ENCODE data around the gene HBG2. TPM values are rescaled to one million over a fixed set of nuclear protein-coding genes. Genes with fewer than 3 reads are reported as not detected.

Gene HBG2
- polyA plus RNA-seq, 1 donor from 2014 or later: not detected

- Histone ChIP-seq H4K20me1 (ENCODE audit: insufficient read depth) (no peaks in the 10 kb centered on the region), H3K27me3 (ENCODE audit: insufficient read depth, low read depth, low read length) (no peaks in the 10 kb centered on the region)
Observed at GRCh38 chr11:5267033-5267563, 12.5 kb upstream of the HBG2 start.

GRCh38 chr11:5266609-5267008 is 12.0 kb upstream of the HBG2 start:
- H3K27ac ChIP-seq (ENCODE audit: low read length): no peak overlapping the region
- TF ChIP-seq TAF1 (IDR thresholded peaks at IDR 0.05; ENCODE audit: low read depth) (no peak), SMC3 (conservative IDR thresholded peaks at IDR 0.05; ENCODE audit: poor library complexity) (no peak), EZH2 (IDR thresholded peaks at IDR 0.05; ENCODE audit: borderline replicate concordance, insufficient read depth, low read length, poor library complexity, severe bottlenecking) (no peak), MXI1 (conservative IDR thresholded peaks at IDR 0.05; ENCODE audit: poor library complexity, severe bottlenecking) (no peak), RAD21 (conservative IDR thresholded peaks at IDR 0.05) (no peak)

More at GRCh38 chr11:5267033-5267563, 12.5 kb upstream of the HBG2 start:
- Histone ChIP-seq H3F3A (ENCODE audit: insufficient read depth, low read length, poor library complexity, severe bottlenecking) (no peaks in the 10 kb centered on the region), H3K9me2 (ENCODE audit: insufficient read depth, low read length) (no peaks in the 10 kb centered on the region), H3K4me3 (ENCODE audit: low read length) (no peak overlapping the region), H3K36me3 (ENCODE audit: insufficient read depth, low read length) (no peaks in the 10 kb centered on the region), H3K79me2 (replicated peaks; ENCODE audit: insufficient read depth, low read length) (no peaks in the 10 kb centered on the region), H2AFZ (ENCODE audit: low read depth, low read length) (no peak overlapping the region), H3K4me2 (ENCODE audit: low read length) (no peak overlapping the region), H3K9me3 (ENCODE audit: low read length) (no peaks in the 10 kb centered on the region), H3K9ac (ENCODE audit: low read length) (no peak overlapping the region), H3K27ac (ENCODE audit: low read length) (no peak overlapping the region)
- TF ChIP-seq MXI1 (conservative IDR thresholded peaks at IDR 0.05; ENCODE audit: poor library complexity, severe bottlenecking) (no peak), EZH2 (IDR thresholded peaks at IDR 0.05; ENCODE audit: borderline replicate concordance, insufficient read depth, low read length, poor library complexity, severe bottlenecking) (no peak), POLR2AphosphoS5 (IDR thresholded peaks at IDR 0.05) (no peak), RAD21 (conservative IDR thresholded peaks at IDR 0.05) (no peak), CTCF (IDR thresholded peaks at IDR 0.05; ENCODE audit: poor library complexity, severe bottlenecking) (no peak), TAF1 (IDR thresholded peaks at IDR 0.05; ENCODE audit: low read depth) (no peak), EP300 (conservative IDR thresholded peaks at IDR 0.05; ENCODE audit: poor library complexity, severe bottlenecking) (no peak), SMC3 (conservative IDR thresholded peaks at IDR 0.05; ENCODE audit: poor library complexity) (no peak), REST (IDR thresholded peaks at IDR 0.05; ENCODE audit: borderline replicate concordance) (no peak)

More at GRCh38 chr11:5266609-5267008, 12.0 kb upstream of the HBG2 start:
- Histone ChIP-seq H4K20me1 (ENCODE audit: insufficient read depth) (no peaks in the 10 kb centered on the region), H3K9me2 (ENCODE audit: insufficient read depth, low read length) (no peaks in the 10 kb centered on the region), H3K36me3 (ENCODE audit: insufficient read depth, low read length) (no peaks in the 10 kb centered on the region), H3K9me3 (ENCODE audit: low read length) (no peaks in the 10 kb centered on the region), H2AFZ (ENCODE audit: low read depth, low read length) (no peak overlapping the region), H3K79me2 (replicated peaks; ENCODE audit: insufficient read depth, low read length) (no peaks in the 10 kb centered on the region), H3F3A (ENCODE audit: insufficient read depth, low read length, poor library complexity, severe bottlenecking) (no peaks in the 10 kb centered on the region), H3K9ac (ENCODE audit: low read length) (no peak overlapping the region), H3K4me2 (ENCODE audit: low read length) (no peak overlapping the region), H3K4me3 (ENCODE audit: low read length) (no peak overlapping the region), H3K27me3 (ENCODE audit: insufficient read depth, low read depth, low read length) (no peaks in the 10 kb centered on the region)
